Loucy (cell line): ENCODE measurements around the gene TMEM215.

Experiments used
- H2AFZ ChIP-seq: fragments of 200-600 bp; sonication (generic); 2 replicates; pipeline ENCODE4 v1.6.0; 2016; ENCODE audit warnings: antibody characterized with exemption, mild to moderate bottlenecking, low read length, moderate library complexity
- H3F3A ChIP-seq: fragments of 200-600 bp; 2 replicates; pipeline ENCODE4 v1.6.0; 2016; ENCODE audit warnings: antibody characterized with exemption, low read depth, mild to moderate bottlenecking
- H3K27me3 ChIP-seq: fragments of 200-600 bp; sonication (generic); 2 replicates; pipeline ENCODE4 v1.6.1; 2014; ENCODE audit warnings: low read length, mild to moderate bottlenecking; ENCODE audit not compliant: insufficient read depth, poor library complexity, severe bottlenecking
- H3K36me3 ChIP-seq: fragments of 200-600 bp; sonication (generic); 2 replicates; pipeline ENCODE4 v1.6.1; 2016; ENCODE audit warnings: low read length; ENCODE audit not compliant: insufficient read depth
- H3K4me1 ChIP-seq: fragments of 200-600 bp; sonication (generic); 2 replicates; pipeline ENCODE4 v1.5.1; 2014; ENCODE audit warnings: low read length, mild to moderate bottlenecking; ENCODE audit not compliant: insufficient read depth, poor library complexity, severe bottlenecking
- H3K4me2 ChIP-seq: fragments of 200-600 bp; sonication (generic); 2 replicates; pipeline ENCODE4 v1.6.0; 2014; ENCODE audit warnings: antibody characterized with exemption, low read length, low read depth, mild to moderate bottlenecking; ENCODE audit not compliant: poor library complexity, severe bottlenecking
- H3K4me3 ChIP-seq: fragments of 200-600 bp; sonication (generic); 2 replicates; pipeline ENCODE4 v1.5.1; 2014; ENCODE audit warnings: low read length, mild to moderate bottlenecking, mixed read lengths; ENCODE audit not compliant: poor library complexity, severe bottlenecking
- H3K79me2 ChIP-seq: fragments of 200-600 bp; sonication (generic); 2 replicates; pipeline ENCODE4 v1.6.1; 2014; ENCODE audit warnings: low read length; ENCODE audit not compliant: insufficient read depth
- H3K9ac ChIP-seq: fragments of 200-600 bp; sonication (generic); 2 replicates; pipeline ENCODE4 v1.6.0; 2014; ENCODE audit warnings: mild to moderate bottlenecking, low read depth, low read length, moderate library complexity; ENCODE audit not compliant: poor library complexity, severe bottlenecking
- H3K9me2 ChIP-seq: fragments of 200-600 bp; sonication (generic); replicated peaks from 2 replicates; pipeline ENCODE4 v1.6.1; 2016; ENCODE audit warnings: low read depth, low read length, mixed read lengths
- H3K9me3 ChIP-seq: fragments of 200-600 bp; sonication (generic); 2 replicates; pipeline ENCODE4 v1.6.1; 2014; ENCODE audit warnings: mild to moderate bottlenecking, antibody characterized with exemption, low read length, low read depth; ENCODE audit not compliant: insufficient read depth
- H4K20me1 ChIP-seq: fragments of 200-600 bp; sonication (generic); 2 replicates; pipeline ENCODE4 v1.6.0; 2014; ENCODE audit warnings: antibody characterized with exemption, low read length, mild to moderate bottlenecking; ENCODE audit not compliant: insufficient read depth, poor library complexity, severe bottlenecking
- EZH2phosphoT487 ChIP-seq: fragments of 200-600 bp; IDR thresholded peaks from 2 replicates; pipeline ENCODE4 v1.6.1; 2018; ENCODE audit warnings: antibody characterized with exemption, mild to moderate bottlenecking, moderate library complexity, borderline replicate concordance
- TF ChIP-seq, protein P1 (sequence below): fragments of 200-600 bp; sonication (generic); conservative IDR thresholded peaks from 2 replicates; pipeline ENCODE4 v1.5.1; 2014; ENCODE audit warnings: mild to moderate bottlenecking, antibody characterized with exemption, low read length

Gene TMEM215

GRCh38 chr9:32748013-32748412 lies 35.3 kb upstream of the TMEM215 start:
- Histone ChIP-seq H3K27me3 (no peaks in the 10 kb centered on the region), H3K4me1 (no peaks in the 10 kb centered on the region), H4K20me1 (no peaks in the 10 kb centered on the region)

DNA sequence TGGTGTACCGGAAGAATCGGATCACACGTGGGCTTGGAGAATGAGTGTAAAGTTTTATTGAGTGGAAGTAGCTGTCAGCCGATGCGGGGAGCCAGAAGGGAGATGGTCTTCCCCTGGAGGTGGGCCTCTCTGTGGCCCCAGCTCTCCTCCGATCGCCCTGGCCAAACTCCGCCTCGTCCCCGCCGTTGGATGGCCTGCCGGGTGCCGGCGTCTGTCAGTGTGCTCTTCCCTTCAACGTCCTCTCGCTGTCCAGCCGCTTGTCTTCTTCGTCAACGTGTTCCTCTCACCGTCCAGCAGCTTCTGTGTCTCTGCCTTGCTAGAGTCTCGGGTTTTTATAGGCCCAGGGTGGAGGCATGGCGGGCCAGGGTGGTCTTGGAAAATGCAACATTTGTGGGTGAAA lies 27.6 kb upstream of the TMEM215 start:
- H3K27me3 ChIP-seq, result no peaks in the 10 kb centered on the region
- H3K9me2 ChIP-seq, result no peaks in the 10 kb centered on the region
- no peak for TF ChIP-seq EZH2phosphoT487
- TF ChIP-seq, protein P1, sequence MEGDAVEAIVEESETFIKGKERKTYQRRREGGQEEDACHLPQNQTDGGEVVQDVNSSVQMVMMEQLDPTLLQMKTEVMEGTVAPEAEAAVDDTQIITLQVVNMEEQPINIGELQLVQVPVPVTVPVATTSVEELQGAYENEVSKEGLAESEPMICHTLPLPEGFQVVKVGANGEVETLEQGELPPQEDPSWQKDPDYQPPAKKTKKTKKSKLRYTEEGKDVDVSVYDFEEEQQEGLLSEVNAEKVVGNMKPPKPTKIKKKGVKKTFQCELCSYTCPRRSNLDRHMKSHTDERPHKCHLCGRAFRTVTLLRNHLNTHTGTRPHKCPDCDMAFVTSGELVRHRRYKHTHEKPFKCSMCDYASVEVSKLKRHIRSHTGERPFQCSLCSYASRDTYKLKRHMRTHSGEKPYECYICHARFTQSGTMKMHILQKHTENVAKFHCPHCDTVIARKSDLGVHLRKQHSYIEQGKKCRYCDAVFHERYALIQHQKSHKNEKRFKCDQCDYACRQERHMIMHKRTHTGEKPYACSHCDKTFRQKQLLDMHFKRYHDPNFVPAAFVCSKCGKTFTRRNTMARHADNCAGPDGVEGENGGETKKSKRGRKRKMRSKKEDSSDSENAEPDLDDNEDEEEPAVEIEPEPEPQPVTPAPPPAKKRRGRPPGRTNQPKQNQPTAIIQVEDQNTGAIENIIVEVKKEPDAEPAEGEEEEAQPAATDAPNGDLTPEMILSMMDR, result no peak
- H3K4me2 ChIP-seq, result no peak overlapping the region
- no peak overlapping the region for H3K9ac ChIP-seq
- no peaks in the 10 kb centered on the region for H3F3A ChIP-seq
- H3K4me1 ChIP-seq, result no peaks in the 10 kb centered on the region
- H3K36me3 ChIP-seq, result no peaks in the 10 kb centered on the region
- H4K20me1 ChIP-seq, result no peaks in the 10 kb centered on the region
- no peaks in the 10 kb centered on the region for H3K9me3 ChIP-seq
- H3K79me2 ChIP-seq, result no peaks in the 10 kb centered on the region
- H2AFZ ChIP-seq, result no peak overlapping the region
- H3K4me3 ChIP-seq, result no peak overlapping the region

More at GRCh38 chr9:32748013-32748412, 35.3 kb upstream of the TMEM215 start:
- Histone ChIP-seq H3K9me3 (no peaks in the 10 kb centered on the region), H3K9ac (no peak overlapping the region), H3K79me2 (no peaks in the 10 kb centered on the region), H3K36me3 (no peaks in the 10 kb centered on the region), H2AFZ (no peak overlapping the region), H3K4me2 (no peak overlapping the region), H3K9me2 (no peaks in the 10 kb centered on the region; the same call in 1 of the 2 replicates), H3K4me3 (no peak overlapping the region), H3F3A (no peaks in the 10 kb centered on the region)
- TF ChIP-seq, protein P1, result no peak
- no peak for TF ChIP-seq EZH2phosphoT487

DNA sequence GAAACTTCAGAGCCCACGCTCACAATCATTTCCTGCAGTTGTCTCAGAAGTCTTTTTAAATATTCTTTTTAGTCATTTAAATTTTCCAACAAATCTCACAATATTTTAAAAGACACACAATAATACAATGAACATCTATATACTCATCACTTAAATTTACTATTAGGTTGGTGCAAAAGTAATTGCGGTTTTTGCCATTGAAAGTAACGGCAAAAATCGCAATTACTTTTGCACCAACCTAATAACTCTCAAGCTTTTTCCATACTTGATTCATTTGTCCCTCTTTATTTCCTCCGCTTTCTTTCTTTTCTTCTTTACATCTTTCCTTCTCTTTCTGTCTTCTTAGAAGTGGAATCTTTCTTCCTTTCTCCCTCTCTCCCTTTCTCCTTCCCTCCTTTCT lies 19.2 kb upstream of the TMEM215 start:
- Histone ChIP-seq H4K20me1 (no peaks in the 10 kb centered on the region), H3K36me3 (no peaks in the 10 kb centered on the region), H3K9ac (no peak overlapping the region), H3K4me1 (no peaks in the 10 kb centered on the region), H3K79me2 (no peaks in the 10 kb centered on the region), H3K4me3 (no peak overlapping the region), H2AFZ (no peak overlapping the region), H3K9me2 (no peaks in the 10 kb centered on the region), H3K4me2 (no peak overlapping the region), H3K27me3 (no peaks in the 10 kb centered on the region), H3K9me3 (no peaks in the 10 kb centered on the region), H3F3A (no peaks in the 10 kb centered on the region)
- TF ChIP-seq EZH2phosphoT487, result no peak
- TF ChIP-seq, protein P1, result no peak
